HUDEP-2 (cell line): ENCODE measurements around the gene SH3BGR.

Source experiments
- DNase-seq, 76 experiments: peaks; one replicate each; lab custom pipeline; 2025; ENCODE audit not compliant: unreplicated experiment in 76 of 76; lab: John Stamatoyannopoulos, UW

Gene SH3BGR

DNA sequence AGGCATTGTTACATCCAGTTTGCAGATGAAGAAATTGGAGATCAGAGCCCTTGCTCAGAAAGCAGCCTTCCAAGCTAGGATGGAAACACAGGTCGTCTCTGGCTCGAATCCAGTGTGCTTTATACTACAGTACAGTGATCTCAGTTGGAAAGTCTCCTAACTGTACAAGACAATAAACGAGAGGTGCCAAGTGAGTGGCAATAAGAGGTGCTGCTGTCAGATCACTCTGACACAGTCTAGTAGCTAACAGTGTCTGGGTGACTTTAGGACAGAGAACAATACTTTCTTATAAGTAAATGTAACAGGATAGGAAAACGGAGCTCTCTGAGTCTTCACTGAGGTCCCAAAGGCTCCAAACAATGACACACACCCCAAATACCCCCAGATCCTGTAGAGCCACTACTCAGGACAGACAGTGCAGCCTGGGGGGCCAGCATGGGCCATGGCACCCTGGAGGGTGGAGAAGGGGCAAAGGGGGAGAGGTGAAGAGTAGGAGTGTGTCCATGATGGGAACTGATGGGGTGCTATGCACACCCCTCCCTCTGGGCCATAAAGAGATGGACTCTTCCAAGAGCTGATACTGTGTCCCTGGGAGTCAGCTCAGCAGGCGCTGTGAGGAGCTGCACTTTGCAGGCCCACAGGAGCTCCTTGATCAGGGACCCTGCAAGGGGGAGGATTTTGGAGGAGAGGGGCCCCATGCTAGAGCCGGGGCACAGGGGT, 3.3 kb downstream of the SH3BGR start:
- no peak for DNase-seq

- no peak for DNase-seq
Measured at GRCh38 chr21:39456665-39457064, 4.9 kb downstream of the SH3BGR start.

DNA sequence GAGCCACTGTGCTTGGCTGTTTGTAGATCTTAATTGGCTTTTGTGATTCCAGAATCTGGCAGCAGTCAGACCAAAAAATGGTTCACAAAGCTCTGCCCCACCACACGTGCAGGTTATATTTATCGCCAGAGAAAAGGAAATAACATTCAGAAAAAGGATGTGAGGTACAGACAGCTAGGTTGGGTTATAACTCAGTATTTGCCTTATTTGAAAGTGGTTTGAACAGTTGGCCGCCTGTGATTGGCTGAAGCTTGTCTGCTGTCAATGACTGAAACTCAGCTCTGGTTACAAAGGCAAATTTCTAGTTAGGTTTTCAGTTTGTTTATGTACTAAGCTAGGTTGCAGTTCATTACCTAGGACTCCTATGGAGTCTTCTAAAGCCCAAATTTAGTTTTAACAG, 9.6 kb downstream of the SH3BGR start:
- DNase-seq, result no peak

- no peak for DNase-seq
Measured at GRCh38 chr21:39463308-39463707, 11.5 kb downstream of the SH3BGR start.

GRCh38 chr21:39466584-39466983, 14.8 kb downstream of the SH3BGR start:
- DNase-seq, result no peak

GRCh38 chr21:39467746-39468145, 16.0 kb downstream of the SH3BGR start:
- DNase-seq, result no peak

DNA sequence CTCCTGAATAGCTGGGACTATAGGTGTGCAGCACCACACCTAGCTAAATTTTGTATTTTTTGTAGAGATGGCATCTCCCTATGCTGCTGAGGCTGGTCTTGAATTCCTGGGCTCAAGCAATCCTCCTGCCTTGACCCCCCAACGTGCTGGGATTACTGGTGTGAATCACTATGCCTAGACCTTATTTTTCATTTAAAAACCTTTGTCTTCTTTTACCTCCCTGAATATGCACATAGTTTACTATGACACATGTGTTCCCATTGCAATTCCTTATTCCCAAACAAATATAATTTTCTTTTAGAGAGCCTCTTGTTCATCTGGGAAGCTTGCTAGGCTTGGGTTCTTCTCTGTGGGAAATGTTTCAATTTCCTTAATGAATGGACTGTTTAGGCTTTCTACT, 16.8 kb downstream of the SH3BGR start:
- no peak for DNase-seq

DNA sequence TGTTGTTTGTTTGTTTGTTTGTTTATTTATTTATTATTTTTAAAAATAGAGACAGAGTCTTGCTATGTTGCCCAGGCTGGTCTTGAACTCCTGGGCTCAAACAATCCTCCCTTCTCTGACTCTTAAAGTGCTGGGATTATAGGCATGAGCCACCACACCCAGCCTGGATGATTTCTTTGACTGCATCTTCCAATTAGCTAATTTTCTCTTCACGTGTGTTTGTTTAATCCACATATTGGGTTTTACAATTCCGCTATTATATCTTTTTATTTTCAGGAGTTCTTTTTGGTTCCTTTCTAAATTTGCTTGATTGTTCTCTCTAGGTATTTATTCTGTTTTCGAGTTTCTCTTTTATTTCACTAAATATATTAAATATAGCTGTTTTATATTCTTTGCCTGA, 19.8 kb downstream of the SH3BGR start:
- DNase-seq, result no peak

- DNase-seq, result no peak
Measured at GRCh38 chr21:39472786-39473185, 21.0 kb downstream of the SH3BGR start.

- no peak for DNase-seq
Measured at GRCh38 chr21:39474611-39475010, 22.8 kb downstream of the SH3BGR start.

DNA sequence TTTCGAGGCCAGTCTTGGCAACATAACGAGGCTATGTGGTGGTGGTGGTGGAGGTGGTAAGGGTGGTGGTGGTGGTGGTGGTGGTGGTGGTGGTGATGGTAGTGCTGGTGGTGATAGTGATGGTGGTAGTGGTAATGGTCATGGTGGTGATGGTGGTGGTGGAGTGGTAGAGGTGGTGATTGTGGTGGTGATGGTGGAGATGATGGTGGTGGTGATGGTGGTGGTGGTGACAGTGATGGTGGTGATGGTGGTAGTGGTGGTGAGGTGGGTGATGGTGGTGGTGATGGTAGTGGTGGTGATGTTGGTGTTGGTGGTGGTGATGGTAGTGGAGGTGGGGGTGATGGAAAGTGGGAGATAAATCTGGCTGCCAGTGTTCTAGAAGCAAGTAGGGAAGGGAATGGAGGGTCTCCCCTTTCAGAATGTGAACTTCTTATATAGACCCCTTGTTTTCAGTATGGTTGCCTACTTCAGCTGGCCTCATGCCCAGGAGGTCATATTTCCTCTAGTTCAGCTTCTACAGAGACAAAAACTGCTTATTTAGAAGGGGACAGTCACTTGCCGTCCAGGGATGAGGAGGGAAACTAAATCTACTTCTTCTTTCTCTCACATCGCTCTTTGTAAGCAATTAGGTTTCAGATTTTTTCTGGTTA, 27.5 kb downstream of the SH3BGR start:
- DNase-seq, result no peak

DNA sequence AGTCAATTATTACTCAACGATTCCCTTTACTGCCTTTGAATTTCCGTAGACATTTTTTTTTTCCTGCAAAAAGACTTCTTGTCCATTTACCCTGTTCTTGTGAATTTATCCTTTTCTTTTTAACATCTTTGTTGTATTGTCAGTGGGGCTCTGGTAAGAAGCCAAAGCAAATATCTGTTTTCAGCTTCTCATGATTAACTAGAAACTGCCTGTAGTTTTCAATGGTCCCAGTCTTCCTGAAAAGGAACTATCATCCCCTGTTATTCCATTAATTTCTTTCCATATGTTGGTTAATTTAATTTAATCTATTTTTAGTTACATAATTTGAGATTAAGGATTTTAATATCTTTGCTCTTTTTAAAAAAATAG, 28.0 kb downstream of the SH3BGR start:
- no peak for DNase-seq

- no peak for DNase-seq
Measured at GRCh38 chr21:39480271-39480670, 28.5 kb downstream of the SH3BGR start.

DNA sequence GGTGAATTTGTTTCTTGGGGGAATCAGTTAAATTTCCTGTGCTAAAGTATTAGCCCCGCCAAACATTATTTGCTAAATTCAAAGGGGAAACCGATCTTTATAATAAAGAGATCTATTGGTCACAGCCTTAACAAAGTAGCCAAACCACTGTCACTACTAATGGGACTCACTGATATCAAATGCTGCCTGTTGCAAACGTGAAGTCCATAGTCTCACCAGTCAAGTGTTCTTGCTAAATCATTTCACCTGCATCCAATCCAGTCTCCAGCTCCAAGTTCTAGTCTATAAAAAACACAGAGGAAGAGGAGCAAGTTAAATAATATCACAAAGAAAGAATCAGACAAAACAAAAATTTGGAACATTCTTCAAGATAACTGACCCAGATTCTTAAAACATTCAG, 30.1 kb downstream of the SH3BGR start:
- DNase-seq, result no peak

DNA sequence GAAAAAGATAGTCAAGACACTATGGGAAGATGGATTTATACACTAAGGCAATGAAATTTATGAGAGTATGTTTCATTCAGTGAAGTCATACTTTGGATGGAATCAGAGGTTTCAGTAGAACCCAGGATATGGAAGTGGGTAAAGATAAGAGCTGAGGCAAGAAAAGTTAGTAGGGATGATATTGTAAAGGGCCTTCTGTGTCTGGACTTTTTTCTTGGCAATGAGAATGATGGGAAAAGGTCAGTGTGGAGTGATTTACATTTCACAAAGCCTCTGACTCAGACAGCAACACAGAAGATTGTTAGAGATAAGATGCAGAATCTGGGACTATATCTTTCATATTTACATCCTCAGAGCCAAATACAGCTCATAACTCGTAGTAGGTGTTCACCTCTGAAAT, 32.1 kb downstream of the SH3BGR start:
- DNase-seq, result no peak

DNA sequence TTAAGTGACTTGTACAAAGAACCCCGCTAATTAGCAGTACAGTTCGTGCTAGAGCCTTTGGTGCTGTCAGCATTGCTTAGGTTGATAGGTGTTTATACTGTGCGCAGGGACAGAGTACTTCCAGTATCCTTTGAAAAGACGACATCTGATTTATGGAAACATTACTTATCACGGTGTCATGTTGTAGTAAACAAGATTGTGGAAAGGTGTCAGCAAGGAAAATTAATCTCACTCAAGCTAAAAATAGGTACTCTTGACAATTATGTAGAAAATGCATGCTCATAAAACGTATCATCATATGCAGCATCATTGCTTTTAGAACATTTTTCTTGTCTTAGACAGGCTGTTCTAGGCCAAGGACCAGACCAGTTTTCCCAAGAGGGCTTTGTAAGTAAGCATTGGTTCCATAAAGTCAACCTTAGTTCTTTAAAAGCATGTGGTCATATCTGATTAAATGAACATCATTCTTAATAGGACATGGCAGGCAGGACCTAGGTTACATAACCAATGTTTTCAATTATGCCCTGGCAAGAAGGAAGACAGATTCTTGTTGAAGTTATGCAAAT, 33.0 kb downstream of the SH3BGR start:
- no peak for DNase-seq

DNA sequence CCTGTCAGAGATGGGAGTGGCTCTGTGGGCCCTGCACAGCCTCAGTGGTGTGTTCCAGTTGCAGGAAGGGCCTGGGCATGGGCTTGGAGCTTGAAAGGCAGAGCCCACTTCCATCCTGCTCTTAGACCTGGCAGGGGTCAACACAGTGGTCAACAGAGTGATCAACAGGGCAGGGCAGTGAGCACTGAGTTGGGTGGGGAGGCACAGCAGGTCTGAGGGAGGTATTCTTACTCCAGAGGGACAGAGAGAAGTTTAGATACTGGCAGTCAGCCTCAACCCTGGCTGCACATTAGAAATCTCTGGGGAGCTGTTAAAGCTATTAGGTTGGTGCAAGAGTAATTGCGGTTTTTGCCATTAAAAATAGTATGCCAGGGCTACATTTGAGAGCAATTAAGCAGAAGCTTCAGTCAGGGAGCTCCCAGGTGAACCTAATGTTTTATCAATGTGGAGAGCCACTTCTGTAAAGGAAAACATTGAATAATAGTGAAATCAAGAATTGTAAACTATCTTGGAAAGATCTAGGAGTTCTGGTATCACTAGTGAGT, 37.7 kb downstream of the SH3BGR start:
- DNase-seq, result no peak

DNA sequence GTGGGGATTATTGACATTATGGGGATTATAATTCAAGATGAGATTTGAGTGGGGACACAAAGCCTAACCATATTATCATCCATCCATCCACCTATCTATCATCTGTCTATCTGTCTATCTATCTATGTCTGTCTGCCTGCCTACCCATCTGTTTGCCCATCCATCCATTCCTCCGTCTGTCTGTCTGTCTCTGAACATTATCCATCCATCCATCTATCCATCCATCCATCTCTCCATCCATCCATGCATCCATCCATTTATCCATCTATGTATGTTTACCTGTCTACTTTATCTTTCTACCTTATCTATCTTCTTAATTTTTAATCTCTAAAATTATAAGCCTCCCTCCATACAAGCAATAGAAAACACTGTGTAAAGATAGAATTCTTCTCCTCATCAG, 47.4 kb downstream of the SH3BGR start:
- no peak for DNase-seq

GRCh38 chr21:39502631-39503030, 50.9 kb downstream of the SH3BGR start:
- DNase-seq, result no peak

GRCh38 chr21:39503123-39503762, 51.5 kb downstream of the SH3BGR start:
- no peak for DNase-seq

- no peak for DNase-seq
Measured at GRCh38 chr21:39504230-39504629, 52.5 kb downstream of the SH3BGR start.

DNA sequence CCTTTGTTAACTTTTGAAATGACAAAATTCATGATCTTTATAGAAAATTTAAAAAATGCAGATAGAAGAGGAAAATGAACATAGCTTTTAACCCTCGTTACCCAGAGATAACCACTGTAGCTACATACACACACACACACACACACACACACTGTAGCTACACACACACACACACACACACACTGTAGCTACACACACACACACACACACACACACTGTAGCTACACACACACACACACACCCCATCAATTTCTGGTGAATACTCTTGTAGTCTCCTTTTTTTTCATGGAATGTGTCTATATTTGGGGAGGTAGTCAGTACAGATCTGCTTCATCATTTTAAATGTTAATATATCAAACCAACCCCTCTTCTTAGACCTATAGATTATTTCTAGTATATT, 58.5 kb downstream of the SH3BGR start:
- no peak for DNase-seq
